Stimulated activated CD4-positive, alpha-beta T cell treated with anti-CD3 and anti-CD28 coated beads, Interleukin-15, amount 100 ng/mL, for 48 hours (primary cell): ENCODE measurements around the gene SP100.
A peak's percentile ranks its signal among the peaks of the same experiment; 100 is the strongest.

Experiments
- DNase-seq, 2 donors: peaks; one replicate each; pipeline ENCODE4 v3.0.0-alpha.2; 2020; ENCODE audit warnings: low read depth in 2 of 2

SP100 gene

DNA sequence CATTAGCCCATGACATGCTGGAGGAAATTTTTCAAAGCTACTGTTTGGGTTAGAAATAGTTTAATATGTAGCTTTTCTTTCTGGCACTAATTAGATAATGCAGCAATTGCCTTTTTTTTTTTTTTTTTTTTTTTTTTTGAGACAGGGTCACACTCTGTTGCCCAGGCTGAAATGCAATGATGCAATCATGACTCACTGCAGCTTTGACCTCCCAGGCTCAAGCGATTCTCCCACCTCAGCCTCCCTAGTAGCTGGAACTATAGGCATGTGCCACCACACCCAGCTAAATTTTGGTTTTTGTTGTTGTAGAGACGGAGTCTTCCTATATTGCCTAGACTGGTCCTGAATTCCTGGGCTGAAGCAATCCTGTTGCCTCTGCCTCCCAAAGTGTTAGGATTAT is 136.2 kb downstream of the SP100 start:
- DNase-seq, result no peak

DNA sequence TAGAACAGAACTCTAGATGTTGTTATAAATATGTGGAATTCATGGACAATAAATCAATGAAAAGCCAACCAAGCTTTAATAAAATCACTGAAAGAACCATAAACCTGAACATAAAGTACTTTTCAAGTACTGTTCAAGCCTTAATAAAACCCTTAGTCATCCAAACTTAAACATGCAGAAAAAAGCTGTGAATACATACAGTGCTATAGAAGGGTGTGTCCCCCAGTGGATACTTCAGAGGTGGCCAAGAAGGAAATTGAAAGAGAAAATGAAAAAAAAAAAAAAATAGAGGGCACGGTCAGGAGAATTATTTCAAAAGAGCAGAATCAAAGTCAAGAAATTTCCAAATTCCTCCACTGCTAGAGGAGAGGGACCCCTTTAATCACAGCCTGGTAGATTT is 141.1 kb downstream of the SP100 start:
- DNase-seq, result no peak

DNA sequence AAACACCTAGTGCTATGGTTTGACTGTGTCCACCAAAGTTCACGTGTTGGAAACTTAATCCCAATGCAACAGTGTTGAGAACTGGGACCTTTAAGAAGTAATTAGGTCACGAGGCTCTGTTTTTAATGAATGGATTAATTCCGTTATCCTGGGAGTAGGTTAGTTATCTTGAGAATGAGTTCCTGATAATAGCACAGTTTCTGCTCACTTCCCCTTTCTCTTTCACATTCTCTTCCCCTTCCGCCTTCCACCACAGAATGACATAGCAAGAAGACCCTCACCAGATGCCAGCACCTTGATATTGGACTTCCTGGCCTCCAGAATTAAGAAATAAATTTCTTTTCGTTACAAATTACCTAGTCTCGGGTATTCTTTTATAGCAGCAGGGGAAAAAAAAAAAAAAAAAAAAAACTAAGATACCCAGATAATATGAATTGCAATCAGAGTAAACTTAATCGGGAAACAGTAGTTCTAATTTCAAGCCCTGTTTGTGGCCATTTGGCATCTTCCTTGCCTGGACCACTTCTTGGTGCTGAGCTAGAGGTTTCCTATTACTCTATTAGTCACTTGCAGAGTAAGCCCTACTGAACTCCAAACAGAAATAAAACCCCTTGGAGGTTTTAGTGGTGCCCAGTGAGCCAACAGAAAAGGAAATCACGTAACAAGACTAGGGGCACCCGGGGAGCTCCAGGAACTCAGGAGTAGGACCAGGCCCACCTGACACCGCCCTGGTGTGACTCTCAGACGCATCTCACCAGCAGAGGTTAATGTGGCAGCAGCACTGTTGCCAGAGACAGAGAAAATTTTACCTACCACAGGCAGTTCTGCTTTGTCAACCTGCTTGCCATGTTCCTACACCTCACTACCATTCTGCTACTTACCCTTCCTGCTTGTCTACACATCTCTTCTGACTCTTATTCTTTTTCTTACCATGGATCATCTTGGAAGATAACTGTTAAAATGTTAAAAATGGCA is 149.1 kb downstream of the SP100 start:
- no peak for DNase-seq

DNA sequence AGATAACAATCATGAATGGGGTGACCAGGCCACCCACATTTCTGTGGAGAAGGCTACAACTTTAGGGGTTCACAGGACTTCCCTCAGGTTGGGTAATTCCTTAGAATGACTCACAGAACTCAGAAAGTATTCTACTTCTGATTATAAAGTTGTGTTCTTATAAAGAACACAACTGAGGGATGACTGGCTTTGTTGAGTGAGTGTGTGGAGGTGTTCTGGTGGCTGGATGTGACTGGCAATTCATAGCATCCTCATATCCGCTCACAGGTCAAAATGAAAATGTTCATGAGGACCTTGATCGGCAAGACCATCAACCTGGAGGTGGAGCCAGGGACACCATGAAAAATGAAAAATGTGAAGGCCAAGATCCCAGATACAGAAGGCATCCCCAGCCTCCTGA is 153.3 kb downstream of the SP100 start:
- no peak for DNase-seq

DNA sequence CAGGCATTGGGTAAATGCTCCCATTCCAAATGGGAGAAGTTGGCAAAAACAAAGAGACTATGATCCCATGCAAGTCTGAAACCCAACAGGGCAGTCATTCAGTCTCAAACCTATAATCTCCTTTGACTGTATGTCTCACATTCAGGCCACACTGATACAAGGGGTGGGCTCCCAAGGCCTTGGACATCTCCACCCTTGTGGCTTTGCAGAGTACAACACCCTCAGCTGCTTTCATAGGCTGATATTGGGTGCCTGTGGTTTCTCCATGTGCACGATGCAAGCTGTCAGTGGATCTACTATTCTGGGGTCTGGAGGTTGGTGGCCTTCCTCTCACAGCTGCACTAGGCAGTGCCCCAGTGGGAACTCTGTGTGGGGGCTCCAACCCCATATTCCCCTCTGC is 155.0 kb downstream of the SP100 start:
- no peak for DNase-seq

DNA sequence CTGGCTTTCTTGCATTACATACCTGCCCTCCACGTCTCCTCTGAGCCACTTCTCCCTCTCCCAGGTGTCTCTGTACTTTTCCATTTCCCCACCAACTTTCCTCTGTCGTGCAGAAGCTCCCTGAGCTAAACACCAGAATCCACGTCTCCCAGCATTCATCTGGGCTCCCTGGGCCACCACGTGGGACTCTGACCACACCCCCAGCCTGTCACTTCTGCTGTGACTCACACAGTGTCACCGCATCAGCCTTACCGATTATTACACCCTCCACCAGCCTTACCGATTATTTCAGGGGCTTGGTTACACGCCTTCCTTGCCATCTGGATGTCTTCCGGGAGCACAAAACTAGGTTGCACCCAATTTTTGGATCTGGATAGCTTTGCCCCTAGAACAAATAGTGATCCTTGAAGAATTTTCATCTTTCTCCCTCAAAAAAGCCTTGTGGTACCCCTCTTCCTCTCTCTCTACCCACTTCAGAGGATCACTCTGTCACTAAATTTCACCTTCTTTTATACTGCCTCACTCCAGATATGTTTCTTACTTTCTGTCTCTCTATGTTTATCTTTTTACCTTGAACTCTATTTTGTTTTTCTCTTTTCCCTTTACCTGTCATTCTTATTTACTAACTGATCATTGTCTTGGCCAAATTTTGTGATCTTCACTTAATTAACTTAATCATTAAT is 159.8 kb downstream of the SP100 start:
- peak in 1 of 2 donors; percentile 43 for DNase-seq

DNA sequence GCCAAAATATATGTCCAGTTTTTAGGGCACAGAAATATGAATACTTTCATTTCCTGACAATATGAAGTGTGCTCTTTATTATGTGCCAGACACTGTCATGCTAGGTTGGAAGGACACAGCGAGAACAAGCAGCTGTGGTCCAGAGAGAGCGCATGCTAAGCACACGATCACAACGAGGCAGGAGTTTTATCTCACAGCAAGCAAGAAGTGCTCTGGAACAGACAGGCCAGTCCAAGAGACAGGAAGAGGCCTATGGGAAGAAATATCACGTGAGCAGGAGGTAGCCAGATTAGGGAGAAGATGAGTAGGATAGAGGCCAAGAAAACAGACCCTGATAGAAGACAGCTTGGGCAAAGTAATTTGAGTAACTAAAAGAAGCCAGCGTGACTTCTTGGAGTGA is 161.1 kb downstream of the SP100 start:
- DNase-seq, result no peak

DNA sequence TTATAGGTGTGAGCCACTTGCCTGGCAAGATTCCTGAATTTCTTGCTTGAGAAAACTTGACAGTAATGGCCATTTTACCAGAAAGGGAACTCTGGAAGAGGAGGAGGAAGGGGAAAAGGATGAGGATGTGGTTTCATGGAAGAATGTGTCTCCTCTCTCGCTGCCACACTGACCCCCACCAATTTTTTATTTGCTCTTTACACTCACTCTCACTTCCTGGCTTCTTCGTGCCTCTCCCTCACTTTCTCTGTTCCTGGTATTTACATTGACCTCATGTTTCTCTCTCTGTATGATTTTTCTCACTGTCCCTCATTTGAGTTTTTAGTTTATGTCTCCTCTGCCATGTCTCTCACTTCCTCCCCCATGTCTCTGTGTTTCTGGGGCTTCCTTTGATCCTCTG is 162.1 kb downstream of the SP100 start:
- DNase-seq, result no peak

DNA sequence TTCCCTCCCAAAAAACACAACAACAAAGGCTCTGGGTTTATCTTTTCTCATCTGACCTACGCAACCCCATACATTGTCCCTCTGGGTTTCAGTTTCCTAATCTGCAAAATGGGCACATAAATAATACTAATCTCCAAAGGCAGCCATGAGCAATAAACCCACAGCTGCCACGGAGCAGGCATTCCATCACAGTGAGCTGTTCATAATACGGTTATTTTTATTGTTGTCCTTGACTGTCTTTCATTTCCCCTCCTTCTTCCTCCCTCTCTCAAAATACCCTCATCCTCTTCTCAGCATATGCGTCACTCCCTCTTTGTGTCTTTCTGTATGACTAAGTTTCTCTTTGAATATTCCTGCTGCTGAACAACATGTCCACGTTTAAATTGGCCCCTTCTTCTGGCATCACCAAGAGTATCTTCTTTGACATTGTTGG is 166.9 kb downstream of the SP100 start:
- DNase-seq, result no peak

DNA sequence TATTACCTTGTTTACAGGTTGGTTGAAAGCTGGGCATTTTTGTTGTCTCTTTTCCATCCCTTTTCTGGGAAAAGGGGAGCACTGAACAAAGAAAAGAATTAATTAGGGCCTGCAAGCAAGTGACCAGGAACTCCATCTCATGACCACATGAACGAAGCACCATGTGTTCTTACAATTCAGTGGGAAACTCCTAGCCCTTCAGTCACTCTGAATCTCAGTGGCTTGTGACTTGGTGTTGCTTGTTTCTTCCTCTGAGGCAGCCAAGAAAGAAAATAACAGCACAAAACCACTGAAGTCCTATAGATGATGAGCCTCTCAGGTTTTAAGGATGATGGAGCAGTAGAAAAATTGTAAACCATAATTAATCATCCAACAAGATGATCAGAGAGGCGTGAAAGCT is 167.6 kb downstream of the SP100 start:
- DNase-seq, result no peak

DNA sequence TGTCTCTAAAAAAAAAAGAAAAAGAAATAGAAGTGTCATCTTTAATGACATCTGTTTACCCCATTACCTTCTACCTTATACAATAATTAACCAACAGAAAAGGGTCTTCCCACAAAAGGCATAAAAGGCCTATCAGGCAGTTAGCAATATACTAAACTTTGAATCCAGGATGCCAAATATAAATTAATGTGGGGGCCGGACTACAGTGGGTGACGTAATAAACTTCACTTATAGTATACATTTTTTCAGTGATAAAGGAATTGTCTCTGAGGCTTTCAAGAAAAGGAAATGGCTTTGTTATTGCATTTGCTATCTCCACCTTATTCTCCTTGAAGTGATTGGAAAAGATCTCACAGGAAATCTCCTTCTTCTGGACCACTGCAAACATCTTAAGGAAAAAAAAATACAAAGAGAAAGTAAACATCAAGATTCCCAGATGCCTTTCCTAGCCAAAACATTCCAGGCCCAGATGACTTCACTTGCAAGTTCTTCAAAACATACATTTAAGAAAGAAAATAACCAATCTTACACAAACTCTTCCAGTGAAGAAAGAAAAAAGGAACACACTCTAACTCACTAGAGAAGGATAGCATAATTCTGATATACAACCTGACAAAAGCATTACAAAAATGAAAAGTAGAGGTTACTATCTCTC is 170.5 kb downstream of the SP100 start:
- no peak for DNase-seq

DNA sequence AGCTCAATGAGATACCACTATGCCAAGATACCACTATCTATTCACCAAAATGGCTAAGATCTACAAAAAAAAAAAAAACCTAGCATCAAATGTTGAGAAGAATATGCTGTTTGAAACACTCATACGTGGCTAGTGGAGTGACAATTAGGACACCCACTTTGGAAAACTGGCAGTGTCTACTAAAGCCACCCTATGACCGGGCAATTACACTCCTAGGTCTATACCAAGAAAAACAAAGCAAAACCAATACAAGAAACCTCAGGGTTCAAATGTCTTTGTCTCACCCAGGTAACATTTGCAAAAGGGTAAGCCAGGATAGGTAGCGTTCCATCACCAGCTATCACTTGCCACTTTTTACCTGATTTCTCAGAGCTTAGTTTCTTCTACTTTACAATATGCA is 173.0 kb downstream of the SP100 start:
- no peak for DNase-seq

DNA sequence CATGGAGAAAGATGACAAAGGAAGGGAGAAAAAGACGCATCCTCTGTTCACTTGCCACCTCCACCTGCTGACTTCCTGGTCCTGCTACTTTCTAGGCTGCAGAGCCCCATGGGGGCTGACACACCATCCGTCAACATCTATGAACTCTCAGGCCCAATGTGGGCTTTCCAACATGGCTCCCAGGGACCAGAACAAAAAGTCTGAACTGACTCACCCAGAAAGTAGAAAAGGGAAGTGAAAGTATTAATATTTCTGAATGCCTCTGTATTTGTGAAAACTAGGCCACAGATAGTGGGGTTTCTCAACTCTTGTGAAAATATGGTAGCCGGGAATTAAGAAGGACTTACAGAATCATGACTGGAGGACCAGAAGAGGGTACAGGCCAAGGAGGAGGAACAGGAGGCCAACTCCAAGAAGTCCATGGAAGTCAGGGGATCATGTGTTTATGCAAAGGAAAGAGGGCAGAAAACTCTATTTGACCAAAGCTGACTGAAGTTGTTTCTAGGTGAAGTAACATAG is 173.6 kb downstream of the SP100 start:
- DNase-seq, result peak in 1 of 2 donors; percentile 30

DNA sequence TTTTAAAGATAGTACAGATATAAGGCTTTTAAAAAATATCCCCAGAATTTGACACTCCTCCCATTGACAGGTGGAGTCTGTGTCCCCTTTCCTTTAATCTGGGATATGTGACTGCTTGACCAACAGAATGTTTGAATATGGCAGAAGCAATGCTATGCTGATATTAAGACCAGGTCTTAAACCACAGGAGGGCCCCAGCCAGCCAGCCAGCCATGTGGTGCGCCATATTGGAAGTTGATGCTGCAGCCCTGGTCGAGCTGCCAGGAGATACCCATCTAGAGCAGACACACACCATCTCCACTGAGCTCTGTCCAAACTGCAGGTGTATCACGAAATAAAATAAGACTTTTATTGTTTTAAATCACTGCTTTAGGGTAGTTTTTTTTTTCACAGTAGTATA is 174.3 kb downstream of the SP100 start:
- DNase-seq, result no peak

DNA sequence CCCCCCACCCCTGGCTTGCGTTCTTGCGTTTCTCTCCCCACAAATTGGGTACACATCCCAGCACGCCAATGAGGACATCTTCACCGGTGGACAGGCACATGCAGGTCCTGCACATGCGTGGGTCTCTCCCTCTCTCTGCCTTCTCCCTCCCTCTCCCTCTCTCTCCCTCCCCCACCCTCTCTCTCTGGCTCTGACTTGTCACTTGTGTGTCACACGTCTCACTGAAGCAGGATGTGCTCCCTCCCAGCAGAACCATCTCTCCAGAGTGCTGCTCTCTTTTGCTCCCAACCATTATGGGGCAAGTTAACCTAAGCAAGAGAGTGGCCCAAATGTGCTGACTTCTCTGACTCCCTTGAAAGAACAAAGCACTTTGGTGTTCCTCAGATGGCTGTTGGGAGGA is 175.8 kb downstream of the SP100 start:
- no peak for DNase-seq

DNA sequence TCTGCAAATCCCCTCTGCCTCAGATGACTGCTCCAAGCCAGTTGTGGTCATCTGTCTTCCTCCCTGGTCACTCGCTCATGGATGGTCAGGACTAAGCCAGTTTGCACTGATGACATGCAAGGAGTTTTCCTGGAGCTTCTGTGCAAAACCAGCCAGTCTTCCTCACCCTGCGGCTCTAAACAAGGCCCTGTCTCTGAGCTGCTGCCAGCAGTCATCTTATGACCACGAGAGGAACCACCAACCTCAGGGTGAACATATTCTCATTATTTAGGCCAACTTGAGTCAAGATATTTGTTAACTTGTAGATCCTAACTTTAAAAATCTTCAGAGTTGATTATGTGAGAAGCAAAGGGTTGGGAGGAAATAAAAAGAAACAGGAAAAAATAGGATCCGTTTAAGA is 176.8 kb downstream of the SP100 start:
- DNase-seq, result no peak
